Islet of Langerhans (tissue), 1 donor: ENCODE data around the gene PCF11.
"Not testable (repeated sequence)": the region's sequence is repeated elsewhere in the genome, so short reads cannot be mapped to it uniquely, and the experiment has no call there.

Experiments used
- FAIRE-seq: peaks from one replicate; lab custom pipeline; 2011; peaks lifted over from hg19 to GRCh38; lab: Jason Lieb, UNC

Gene PCF11, protein sequence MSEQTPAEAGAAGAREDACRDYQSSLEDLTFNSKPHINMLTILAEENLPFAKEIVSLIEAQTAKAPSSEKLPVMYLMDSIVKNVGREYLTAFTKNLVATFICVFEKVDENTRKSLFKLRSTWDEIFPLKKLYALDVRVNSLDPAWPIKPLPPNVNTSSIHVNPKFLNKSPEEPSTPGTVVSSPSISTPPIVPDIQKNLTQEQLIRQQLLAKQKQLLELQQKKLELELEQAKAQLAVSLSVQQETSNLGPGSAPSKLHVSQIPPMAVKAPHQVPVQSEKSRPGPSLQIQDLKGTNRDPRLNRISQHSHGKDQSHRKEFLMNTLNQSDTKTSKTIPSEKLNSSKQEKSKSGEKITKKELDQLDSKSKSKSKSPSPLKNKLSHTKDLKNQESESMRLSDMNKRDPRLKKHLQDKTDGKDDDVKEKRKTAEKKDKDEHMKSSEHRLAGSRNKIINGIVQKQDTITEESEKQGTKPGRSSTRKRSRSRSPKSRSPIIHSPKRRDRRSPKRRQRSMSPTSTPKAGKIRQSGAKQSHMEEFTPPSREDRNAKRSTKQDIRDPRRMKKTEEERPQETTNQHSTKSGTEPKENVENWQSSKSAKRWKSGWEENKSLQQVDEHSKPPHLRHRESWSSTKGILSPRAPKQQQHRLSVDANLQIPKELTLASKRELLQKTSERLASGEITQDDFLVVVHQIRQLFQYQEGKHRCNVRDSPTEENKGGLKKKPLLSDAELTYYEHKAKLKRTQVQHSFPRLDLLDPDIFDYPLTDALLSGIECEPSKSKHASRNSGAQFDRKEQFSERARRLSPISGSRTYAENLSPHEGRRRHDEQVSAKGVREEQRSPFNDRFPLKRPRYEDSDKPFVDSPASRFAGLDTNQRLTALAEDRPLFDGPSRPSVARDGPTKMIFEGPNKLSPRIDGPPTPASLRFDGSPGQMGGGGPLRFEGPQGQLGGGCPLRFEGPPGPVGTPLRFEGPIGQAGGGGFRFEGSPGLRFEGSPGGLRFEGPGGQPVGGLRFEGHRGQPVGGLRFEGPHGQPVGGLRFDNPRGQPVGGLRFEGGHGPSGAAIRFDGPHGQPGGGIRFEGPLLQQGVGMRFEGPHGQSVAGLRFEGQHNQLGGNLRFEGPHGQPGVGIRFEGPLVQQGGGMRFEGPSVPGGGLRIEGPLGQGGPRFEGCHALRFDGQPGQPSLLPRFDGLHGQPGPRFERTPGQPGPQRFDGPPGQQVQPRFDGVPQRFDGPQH (N-terminal part only)

GRCh38 chr11:83156996-83157593 lies at the start of gene PCF11:
TSS of gene PCF11 (plus strand) at chr11:83157131. CDS start at chr11:83157440, 309 bp downstream.
- FAIRE-seq, result no peak

- FAIRE-seq, result no peak
Measured at GRCh38 chr11:83112886-83113285, 44.0 kb upstream of the PCF11 start.

- no peak for FAIRE-seq
Measured at GRCh38 chr11:83115026-83115425, 41.9 kb upstream of the PCF11 start.

DNA sequence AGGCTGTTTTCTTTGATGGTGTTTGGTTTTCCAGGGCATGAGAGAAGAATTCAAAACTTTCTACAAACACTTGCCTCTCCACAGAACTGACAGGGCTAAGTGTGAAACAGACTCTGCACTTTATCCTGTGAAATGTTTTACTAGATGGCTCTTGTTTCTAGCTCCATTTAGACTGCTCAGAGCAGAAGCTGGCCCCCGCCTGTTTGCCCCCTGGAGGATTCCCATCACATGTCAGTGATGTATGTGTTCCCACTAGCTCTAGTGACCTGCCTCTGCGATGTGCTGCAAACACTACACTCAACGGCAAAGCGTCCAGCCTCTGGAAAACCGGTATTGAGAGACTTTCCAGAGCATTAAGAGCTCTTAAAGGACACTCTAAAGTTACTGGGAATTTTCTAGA lies 41.4 kb upstream of the PCF11 start:
- no peak for FAIRE-seq

- FAIRE-seq, result no peak
Measured at GRCh38 chr11:83116015-83116641, 40.8 kb upstream of the PCF11 start.

GRCh38 chr11:83118814-83119213 lies 38.1 kb upstream of the PCF11 start:
- FAIRE-seq, result no peak

DNA sequence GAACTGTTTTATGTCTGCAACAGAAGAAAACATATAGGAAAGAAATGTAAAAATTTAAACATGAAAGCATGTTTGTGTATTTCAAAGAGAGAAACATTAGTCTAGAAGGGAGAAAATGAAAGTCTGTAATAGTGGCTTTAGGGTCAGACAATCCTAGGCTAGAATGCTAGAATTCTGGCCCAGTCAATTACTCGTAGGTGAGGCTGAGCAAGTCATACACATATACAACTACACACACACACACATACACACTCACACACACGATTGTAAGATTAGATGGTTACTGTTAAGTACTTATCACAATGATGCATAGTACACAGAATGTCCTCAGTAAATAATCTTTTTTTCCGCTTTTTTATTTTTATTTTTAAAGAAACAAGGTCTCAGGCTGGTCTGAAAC lies 37.7 kb upstream of the PCF11 start:
- FAIRE-seq, result no peak

DNA sequence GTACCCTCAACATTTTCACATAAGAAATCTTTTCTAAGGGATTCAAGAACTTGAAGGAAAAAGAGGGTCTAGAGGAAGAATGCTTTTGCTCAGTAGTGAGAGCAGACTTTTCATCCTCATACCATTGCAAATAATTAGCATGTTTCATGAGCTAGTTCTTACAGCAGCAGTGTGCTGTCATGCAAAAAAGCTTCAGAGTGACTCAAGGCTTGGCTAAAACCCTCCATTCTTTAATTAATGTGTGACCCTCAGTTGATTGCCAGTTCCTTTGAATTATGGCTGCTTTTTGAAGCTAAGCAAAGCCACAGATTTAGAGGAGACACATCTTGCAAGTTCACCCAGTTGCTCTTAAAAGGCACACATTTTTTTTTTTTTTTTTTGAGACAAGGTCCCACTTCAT lies 36.6 kb upstream of the PCF11 start:
- FAIRE-seq, result no peak

DNA sequence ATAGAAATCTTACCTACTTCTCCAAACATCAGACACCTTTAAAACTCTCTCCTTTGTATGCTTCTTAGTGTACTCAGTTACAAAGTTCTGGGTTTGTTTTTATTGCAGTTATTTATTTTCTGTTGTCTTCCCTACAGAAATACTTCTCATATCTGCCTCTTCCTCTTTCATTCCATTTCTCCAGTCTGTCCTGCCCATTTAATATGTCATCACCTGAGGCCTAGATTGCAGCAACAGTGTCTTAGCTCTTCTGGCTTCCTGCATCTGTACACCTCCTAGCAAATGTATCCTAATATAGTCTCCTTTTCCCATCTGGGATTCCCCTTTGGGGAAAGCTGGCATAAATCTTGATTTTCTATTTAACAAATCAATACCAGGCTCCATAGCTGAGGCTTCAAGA lies 34.9 kb upstream of the PCF11 start:
- FAIRE-seq, result no peak

DNA sequence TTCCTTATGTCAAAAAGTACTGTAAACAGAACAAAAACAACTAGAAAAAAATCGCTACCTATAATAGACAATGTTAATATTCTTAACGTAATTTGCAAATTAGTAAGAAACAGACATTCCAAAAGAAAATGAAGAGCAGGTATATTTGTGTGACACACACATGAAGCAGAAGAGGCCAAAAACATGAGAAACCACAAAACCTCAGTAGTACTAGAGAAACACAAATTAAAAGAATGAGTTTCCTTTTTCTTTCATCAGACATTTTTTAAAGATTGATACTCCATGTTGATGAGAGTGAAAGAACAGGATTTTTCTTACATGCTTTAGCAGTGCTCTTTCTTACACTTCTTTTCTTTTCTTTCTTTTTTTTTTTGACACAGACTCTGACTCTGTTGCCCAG lies 34.2 kb upstream of the PCF11 start:
- no peak for FAIRE-seq

- FAIRE-seq, result peak; percentile 5
Measured at GRCh38 chr11:83124636-83125424, 32.1 kb upstream of the PCF11 start.

DNA sequence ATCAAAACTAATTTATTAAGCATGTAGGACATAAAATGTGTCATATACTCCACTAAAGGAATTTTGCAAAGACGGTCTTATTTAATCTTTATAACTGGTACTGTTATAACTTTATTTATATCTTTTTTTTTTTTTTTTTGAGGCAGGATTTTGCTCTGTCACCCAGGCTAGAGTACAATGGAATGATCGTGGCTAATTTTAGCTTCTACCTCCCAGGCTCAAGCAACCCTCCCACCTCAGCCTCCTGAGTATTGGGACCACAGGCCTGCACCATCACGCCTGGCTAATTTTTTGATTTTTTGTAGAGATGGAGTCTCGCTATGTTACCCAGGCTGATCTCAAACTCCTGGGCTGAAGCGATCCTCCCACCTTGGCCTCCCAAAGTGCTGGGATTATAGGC lies 31.4 kb upstream of the PCF11 start:
- no peak for FAIRE-seq

- no peak for FAIRE-seq
Measured at GRCh38 chr11:83127310-83127637, 29.7 kb upstream of the PCF11 start.

DNA sequence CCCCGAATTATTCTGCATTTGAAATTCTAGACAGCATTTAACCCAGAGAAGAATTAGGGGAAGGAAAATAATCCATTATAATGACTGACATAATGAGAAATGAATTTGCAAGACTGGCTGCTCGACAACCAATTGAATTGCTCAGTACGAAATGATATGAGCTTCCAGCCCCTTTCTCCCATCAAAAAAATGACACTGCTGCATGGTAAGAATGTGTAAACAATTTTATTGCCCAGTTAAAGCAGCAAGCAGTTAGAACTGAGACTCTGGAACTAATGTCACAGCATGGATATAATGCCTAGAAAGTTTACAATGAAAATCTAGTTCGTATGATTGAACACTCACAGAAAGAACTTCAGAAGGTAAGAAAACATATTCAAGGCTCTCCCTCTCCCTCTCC lies 24.7 kb upstream of the PCF11 start:
- FAIRE-seq, result no peak

DNA sequence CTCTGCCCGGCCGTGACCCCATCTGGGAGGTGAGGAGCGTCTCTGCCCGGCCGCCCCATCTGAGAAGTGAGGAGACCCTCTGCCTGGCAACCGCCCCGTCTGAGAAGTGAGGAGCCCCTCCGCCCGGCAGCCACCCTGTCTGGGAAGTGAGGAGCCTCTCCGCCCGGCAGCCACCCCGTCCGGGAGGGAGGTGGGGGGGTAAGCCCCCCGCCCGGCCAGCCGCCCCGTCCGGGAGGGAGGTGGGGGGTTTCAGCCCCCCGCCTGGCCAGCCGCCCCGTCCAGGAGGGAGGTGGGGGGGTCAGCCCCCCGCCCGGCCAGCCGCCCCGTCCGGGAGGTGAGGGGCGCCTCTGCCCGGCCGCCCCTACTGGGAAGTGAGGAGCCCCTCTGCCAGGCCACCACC lies 23.7 kb upstream of the PCF11 start:
- not testable (repeated sequence) for FAIRE-seq

- FAIRE-seq, result no peak
Measured at GRCh38 chr11:83139310-83139709, 17.6 kb upstream of the PCF11 start.

DNA sequence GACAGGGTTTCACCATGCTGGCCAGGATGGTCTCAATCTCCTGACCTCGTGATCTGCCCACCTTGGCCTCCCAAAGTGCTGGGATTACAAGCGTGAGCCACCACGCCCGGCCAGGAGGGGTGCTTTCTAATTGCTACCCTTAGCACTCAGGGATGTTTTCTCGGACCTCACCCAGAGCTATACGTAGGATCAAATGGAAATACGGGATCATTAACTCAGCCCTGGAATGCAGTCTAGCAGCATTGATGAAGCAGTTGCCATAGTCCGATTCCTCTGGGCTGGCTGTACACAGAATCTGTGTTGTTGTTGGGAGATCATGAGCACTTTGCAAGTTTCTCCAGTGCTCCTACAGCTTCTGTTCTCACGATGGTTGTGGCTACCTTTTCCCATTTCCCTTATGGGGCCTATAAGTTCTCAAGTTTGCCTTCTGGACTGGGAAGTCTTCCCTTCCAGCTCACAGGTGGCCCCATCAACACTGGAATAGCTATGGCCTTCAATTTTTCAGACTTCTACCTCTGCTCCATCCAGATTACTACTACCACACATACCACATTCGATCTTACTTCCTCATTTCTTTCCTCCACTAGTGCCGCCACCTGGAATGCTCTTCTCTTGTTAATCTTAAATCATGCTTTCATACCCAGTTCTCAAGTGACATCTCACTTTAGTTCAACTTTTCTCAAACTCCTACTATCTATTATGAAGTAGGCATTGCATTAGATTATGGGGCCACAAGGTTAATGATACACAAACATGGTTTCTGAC lies 16.1 kb upstream of the PCF11 start:
- FAIRE-seq, result no peak

GRCh38 chr11:83147895-83148294 lies 9.0 kb upstream of the PCF11 start:
- no peak for FAIRE-seq

DNA sequence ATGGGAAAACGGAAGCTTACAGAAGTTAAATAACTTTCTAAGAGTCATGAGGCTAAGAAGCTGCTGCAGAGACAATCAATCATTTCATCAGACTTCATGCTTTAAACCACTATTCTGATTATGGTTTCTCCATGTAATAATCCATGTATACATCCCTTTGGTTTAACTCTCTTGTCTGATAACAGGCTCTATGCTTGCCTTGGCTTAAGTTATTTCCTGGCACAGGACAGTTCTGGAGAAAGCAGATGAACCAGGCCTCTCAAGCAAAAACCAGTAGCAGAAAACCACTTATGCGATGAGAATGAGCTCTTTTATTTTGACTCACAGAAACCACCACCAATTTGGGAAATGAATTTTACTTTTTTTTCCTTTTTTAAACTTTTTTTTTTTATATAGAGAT lies 6.5 kb upstream of the PCF11 start:
- no peak for FAIRE-seq

GRCh38 chr11:83151274-83151977 lies 5.5 kb upstream of the PCF11 start:
- no peak for FAIRE-seq
